Frontal cortex (tissue), 4 donors: ENCODE data around the gene HCN2. TPM values are rescaled to one million over a fixed set of nuclear protein-coding genes. Genes with fewer than 3 reads are reported as not detected.
A peak's percentile ranks its signal among the peaks of the same experiment; 100 is the strongest.

ENCODE experiments used
- DNase-seq, 2 donors: peaks; one replicate each; pipeline ENCODE4 v3.0.0; 2012; ENCODE audit warnings: low spot score in 2 of 2
- FAIRE-seq: peaks from 2 replicates; lab custom pipeline; 2012; peaks lifted over from hg19 to GRCh38; lab: Jason Lieb, UNC
- total RNA-seq: library from RNA; depleted of rRNA; stranded (reverse); fragments of >200 nt; gene quantifications from one replicate; pipeline ENCODE4 v1.2.3, GENCODE V29; 2014
- donor health status: control.
- donor health status: control.
- donor health status: control.

HCN2 gene
- total RNA-seq, 1 donor from 2014 or later, result 6.1 TPM

DNA sequence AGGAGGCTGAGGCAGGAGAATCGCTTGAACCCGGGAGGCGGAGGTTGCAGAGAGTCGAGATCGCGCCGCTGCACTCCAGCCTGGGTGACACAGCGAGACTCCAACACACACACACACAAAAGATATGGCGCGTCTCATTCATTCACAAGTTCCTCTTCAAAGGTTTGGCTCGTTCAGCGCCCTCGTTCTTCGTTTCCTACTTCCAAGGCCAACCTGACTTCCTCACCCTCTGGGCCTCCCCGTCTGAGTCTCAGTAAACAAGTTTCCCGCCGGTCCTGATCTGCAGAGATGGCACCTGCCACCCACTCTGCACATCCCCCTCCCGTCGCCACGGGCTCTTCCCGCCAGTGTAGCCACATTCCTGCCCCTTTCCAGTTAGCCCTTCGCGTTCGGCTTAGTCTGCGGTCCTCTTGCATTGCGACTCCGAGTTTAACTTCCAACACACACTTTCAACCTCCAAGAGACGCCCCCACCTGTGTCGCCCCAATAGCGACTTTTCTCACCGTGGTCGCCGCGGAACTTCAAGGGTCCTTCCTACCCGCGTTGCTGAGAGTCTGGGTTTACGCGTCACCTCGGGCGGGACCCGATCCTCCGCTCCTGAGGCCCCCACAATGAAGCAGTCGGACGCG is 18.6 kb upstream of the HCN2 start:
- FAIRE-seq, result no peak
- DNase-seq, result no peak

DNA sequence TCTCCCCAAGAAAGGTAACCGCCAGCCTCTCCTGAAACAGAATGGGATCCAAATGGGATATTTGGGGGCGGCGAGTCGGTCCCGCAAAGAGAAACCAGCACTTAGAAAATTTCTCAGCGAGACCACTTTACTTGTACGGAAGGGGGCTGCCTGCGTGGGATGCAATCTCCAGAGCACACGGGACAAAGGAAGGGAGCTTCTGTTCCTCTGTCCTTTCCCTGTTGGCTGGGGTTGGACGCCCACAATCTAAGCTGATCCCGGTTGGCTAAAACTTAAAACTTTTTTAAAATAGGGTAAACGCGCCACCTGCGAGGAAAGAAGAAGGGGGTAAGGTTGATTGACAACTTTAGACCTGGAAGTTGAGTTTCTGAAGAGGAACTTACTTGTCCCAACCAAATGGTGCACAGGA is 18.1 kb upstream of the HCN2 start:
- DNase-seq (no peak), FAIRE-seq (no peak)

DNA sequence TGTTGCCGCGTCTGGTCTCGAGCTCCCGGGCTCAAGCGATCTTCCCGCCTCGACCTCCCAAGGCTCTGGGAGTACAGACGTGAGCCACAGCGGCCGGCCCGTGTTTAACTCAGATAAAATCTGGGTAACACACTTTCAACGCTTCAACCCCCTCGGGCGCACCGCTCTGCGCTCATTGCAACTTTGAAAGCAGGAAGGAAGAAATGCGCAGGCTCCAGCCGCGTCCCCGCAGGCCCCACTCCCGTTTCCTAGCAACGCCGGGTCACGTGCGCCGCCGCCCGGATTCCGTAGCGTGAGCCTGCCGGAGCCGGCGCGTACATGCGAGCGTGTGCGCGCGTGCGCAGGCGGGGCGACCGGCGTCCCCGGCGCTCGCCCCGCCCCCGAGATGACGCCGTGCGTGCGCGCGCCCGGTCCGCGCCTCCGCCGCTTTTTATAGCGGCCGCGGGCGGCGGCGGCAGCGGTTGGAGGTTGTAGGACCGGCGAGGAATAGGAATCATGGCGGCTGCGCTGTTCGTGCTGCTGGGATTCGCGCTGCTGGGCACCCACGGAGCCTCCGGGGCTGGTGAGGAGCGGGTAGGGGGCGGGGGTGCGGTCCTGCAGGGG is 17.4 kb upstream of the HCN2 start, which contains the start of gene BSG:
Gene BSG, plus strand, starts transcription at position 457 of the 603 bp plus-strand sequence. Its CDS starts 39 bp downstream, at position 496.
- FAIRE-seq (no peak), DNase-seq (peak; percentile 100)

DNA sequence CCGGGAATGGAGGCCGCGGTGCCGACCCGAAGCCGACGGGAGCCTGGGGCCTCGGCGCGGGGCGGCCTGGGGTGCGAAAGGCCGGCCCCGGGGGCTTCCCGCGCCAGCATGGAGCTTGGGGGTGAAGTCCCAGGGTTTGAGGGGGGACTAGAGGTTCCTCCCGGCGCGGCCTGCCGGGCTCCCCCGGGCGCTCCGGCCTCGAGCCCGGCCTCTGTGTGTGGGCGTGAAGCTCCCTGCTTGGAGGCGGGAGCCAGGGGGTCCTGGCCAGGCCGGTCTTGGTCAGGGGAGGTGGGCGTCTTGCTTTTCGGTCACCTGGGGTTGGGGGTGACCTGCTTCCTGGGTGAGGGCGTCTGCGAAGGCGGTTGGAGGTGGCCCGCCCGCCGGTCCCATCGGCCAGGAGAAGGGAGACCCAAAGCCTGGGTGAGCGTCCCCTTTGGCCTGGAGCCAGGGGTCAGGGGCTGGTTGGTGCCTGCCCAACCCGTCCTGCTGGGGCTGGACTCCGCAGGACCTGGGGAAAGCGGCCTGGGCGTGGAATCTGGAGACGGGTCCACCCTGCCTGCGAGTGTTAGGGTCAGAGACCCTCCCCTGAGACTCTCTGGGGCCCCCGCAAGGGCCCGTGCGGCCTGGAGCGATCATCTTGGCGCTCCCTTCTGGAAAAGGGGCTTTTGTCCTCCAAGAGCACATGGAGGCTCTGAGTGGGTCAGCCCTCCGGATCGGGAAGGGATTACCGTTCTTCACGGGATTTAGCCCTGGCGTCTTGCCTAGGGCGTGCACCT is 16.8 kb upstream of the HCN2 start:
- no peak for DNase-seq
- no peak for FAIRE-seq

DNA sequence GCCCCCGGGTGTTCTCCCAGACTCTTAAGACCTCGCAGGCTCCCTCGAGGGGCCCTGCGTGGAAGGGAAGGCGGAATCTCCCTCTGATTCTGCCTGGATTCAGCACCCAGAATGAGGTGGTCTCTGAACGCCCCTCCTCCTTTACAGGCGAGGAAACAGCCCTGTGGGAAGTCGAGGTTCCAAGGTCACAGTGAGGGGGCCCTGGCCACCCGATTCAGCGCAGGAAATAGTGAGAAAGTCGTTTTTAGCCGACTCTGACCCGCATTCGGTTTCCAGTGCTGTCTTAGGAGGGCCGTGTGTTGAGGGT is 16.2 kb upstream of the HCN2 start:
- DNase-seq, result no peak
- FAIRE-seq, result no peak

DNA sequence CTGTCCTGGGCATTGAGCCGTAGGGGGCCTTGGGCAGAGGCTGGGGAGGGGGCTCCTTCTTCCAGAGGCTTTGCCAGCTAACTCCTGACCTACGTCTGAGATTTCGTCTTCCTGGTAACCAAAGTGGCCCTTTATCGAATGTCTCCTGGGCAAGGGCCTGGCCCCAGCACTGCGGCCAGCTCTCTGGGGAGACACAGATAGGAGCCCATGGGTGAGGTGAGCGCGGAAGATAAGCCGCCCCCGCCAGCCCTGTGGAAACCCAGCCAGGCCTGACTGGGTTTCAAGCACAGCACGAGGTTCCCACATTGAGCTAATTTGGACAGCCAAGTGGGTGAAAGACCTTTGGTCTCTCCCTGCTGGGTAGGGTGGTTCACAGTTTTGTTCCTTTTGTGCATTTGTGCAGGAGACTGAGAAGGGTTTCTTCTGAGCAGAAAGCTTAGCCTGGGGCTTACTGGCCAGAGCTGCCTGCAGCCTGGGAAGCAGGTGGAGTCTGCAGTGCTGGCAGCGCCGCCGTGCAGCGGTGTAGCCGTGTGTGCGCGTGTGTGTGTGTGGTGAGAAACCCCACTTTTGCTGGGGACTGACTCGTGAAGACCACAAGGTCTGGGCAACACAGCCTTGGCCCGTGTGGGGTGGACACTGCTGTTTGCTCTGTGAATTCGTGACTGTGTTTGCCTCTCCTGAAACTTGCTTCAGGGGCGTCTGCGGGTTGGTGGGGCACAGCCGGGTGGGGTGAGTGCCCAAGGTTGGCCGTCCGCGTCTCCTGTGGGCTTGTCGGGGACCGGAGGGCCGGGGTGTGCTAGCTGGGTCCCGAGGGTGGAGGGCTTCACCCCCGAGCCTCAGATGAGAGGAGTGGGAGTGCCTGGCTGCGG is 14.8 kb upstream of the HCN2 start:
- no peak for FAIRE-seq

DNA sequence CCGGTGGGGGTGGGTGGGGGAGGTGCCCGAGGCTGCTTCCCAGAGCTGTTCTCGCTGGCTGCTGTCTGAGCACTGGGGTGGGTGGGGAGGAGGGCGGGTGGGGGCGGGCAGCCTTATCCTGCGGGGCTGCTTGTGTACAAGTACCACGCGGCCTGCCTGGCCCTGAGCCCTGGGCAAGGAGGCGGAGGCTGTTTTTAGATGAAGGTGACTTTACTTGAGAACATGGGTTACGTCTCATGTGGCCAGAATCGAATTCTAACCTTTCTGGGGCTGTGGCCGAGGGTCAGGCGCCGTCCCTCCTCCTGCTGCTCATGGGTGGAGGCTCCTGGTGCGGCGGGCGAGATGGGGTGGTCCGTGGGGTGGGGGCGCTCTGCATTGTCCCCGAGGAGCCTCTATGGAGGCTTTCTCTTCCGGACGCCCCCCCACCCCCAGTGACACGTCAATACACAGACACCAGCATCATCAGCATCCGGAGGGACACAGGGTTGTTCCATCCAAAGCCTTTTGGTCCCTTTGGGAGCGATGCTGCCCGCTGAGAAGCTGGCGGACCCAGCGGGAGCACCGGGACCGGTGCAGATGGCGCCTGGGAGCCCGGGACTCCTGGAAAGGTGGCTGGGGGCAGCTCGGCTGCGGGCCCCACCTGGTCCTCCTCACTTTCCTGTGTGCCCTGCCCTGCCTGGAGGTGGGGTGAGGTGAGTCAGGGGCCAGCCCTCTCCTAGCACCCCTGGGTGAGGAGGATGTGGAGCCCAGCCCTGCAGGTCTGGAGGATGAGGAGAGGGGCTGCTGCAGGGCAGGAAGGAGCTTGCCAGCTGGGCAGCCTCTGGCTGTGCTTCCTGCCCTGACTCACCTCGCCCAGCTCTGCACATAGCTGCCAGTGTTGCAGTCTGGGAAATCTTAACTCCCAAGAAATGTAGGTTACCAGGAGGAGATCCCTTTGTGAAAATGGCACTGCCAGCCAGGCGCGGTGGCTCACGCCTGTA is 13.9 kb upstream of the HCN2 start:
- no peak for DNase-seq
- FAIRE-seq, result no peak

More for the DNA sequence above, 14.8 kb upstream of the HCN2 start:
- DNase-seq, result no peak

DNA sequence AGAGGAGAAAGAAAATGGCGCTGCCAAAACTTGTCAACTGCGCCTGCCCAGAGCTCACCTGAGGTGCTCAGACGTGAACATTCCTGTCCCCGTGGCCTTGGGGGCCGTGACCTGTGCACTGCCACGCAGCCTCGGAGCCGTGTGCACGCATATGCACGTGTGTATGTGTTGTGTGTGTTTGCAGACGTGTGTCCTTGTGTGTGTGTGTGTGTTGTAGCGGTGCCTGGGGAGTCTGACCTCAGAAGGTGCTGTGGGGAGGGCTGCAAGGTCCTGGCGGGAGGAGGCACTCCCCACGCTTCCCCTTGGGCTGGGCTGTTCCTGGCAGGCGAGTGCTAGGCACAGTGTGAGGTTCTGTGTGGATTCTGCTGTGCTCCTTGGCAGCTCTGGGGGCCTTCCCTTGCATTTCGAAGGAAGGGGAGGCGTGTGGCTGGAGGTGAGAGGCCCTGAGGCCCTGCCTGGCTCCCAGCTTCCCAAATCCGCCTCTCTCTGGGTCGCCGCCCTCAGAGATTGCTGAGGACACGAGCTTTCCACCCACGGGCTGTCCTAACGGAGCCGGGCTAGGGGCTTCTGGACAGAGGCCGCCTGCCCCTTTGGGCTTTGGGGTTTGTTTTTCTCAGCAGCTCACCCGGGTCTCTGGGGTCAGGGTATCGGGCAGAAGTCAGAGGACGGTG is 12.8 kb upstream of the HCN2 start:
- DNase-seq (no peak), FAIRE-seq (no peak)

DNA sequence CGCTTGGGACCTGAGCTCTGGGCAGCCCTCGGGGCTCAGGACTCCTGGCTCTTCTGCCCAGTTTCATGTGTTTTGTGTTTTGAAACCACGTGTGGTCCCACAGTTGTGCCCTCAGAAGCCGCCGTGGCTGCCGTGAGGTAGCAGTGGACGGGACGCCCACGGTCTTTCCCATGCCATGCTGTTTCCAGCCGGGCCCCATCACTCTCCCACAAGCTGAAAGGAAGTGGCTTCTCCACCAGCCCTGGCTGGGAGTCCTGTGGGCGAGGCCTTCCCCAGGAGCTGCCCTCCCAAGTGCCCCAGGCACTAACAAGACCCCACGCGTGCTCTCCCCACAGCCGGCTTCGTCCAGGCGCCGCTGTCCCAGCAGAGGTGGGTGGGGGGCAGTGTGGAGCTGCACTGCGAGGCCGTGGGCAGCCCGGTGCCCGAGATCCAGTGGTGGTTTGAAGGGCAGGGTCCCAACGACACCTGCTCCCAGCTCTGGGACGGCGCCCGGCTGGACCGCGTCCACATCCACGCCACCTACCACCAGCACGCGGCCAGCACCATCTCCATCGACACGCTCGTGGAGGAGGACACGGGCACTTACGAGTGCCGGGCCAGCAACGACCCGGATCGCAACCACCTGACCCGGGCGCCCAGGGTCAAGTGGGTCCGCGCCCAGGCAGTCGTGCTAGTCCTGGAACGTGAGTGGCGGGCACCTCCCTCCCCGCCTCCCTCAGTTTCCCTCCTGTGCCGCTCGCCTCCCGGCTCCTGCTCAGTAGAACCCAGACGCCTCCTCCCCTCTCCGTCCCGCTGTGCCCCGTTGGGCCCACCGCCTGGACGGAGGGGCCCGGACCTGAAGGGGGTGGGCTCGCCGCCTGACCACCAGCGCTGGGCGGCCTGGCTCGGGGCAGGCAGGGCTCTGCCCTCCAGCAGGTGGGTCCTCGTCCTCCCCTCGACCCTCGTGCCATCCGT is 12.0 kb upstream of the HCN2 start:
- FAIRE-seq (no peak), DNase-seq (no peak)

DNA sequence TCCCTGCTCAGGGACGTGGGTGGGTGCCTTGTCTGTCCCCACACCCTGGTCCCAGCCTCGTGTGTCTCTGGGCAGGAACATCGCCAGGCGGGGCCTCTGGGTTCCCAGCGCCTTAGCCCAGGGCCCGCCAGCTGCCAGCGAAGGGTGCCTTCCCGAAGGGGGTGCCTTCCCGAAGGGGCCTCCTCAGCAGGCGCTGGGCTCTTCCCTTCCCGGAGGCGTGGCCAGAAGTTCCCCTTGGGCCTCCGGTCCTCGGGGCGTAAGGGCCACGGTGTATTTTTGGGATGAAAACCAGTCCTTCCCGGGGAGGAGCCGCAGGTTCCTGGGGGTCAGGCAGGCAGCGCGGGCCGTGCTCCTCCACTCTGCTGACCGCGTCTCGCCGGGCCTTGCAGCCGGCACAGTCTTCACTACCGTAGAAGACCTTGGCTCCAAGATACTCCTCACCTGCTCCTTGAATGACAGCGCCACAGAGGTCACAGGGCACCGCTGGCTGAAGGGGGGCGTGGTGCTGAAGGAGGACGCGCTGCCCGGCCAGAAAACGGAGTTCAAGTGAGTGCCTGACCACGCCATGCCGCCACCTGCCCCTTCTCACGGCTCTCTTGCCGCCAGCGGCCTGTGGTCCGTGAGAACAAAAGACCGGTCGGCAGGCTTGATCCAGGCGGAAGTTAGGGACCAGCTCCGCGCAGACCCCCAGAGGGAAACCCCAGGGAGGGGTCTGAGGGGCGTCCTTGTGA is 10.4 kb upstream of the HCN2 start:
- DNase-seq, result no peak
- FAIRE-seq, result no peak

DNA sequence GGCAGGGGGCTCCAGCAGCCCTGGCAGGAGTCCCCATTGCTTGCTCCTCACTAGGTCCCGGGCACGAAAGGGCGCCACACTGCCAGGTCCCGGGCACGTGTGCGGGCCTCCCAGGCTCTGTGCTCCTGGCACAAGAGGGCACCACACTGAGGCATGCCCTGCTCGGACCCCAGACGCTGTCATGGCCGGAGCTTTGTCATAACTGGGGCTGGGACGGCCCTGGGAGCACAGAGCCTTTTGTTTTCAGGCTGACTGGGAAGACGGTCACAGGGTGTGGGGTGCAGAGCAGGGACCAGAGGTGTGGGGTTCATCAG is 9.9 kb upstream of the HCN2 start:
- DNase-seq, result no peak
- FAIRE-seq, result no peak

DNA sequence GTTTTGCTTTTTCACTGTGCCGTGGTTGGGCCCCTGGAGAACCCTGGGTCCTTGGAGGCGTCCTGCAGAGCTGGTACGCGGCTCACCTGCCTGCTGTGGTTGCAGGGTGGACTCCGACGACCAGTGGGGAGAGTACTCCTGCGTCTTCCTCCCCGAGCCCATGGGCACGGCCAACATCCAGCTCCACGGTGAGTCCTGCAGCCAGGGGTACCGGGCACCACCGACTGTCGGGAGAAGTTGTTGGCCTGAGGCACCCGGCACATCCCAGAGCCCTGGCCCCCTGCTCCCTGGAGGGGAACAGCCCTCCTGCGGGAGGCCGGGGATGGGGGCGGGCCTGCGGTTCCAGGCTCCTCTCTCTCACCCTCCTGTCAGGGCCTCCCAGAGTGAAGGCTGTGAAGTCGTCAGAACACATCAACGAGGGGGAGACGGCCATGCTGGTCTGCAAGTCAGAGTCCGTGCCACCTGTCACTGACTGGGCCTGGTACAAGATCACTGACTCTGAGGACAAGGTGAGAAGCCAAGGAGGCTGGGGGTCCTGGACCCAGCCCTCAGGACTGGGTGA is 9.3 kb upstream of the HCN2 start:
- DNase-seq (no peak), FAIRE-seq (no peak)

DNA sequence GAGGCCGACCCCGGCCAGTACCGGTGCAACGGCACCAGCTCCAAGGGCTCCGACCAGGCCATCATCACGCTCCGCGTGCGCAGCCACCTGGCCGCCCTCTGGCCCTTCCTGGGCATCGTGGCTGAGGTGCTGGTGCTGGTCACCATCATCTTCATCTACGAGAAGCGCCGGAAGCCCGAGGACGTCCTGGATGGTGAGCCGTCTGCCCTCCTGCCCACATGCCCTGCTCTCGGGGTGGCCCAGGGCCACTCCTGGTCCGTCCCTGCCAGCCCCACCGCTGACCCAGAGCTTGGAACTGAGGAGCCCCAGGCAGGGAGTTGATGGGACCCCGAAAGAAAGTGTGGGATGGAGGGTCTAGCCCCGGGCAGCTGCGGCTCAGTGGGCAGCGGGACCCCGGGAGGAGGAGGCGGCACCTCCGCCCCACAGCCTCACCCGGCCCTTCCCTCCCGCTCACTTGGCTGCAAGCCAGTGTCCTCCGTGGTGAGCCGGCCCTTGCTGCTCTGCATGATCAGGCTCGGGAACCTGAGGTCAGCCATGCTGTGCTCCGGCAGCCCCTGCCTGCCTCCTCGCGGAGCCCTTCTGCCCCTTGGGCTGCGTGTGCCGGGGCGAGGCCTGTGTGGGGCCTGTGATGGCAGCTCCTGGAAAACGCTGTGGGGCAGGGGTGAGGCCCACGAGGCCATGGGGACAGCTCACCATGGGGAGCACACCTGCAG is 8.1 kb upstream of the HCN2 start:
- no peak for FAIRE-seq
- DNase-seq, result no peak

DNA sequence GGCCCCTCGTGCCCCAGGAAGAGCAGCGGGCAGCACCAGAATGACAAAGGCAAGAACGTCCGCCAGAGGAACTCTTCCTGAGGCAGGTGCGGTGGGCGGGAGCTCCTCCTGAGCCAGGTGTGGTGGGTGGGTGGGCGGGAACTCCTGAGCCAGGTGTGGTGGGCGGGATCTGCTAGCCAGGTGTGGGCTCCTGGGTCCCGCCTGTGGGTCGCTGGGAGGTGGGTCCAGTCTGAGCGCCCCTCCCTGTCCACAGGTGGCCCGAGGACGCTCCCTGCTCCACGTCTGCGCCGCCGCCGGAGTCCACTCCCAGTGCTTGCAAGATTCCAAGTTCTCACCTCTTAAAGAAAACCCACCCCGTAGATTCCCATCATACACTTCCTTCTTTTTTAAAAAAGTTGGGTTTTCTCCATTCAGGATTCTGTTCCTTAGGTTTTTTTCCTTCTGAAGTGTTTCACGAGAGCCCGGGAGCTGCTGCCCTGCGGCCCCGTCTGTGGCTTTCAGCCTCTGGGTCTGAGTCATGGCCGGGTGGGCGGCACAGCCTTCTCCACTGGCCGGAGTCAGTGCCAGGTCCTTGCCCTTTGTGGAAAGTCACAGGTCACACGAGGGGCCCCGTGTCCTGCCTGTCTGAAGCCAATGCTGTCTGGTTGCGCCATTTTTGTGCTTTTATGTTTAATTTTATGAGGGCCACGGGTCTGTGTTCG is 7.0 kb upstream of the HCN2 start:
- FAIRE-seq (no peak), DNase-seq (no peak)

DNA sequence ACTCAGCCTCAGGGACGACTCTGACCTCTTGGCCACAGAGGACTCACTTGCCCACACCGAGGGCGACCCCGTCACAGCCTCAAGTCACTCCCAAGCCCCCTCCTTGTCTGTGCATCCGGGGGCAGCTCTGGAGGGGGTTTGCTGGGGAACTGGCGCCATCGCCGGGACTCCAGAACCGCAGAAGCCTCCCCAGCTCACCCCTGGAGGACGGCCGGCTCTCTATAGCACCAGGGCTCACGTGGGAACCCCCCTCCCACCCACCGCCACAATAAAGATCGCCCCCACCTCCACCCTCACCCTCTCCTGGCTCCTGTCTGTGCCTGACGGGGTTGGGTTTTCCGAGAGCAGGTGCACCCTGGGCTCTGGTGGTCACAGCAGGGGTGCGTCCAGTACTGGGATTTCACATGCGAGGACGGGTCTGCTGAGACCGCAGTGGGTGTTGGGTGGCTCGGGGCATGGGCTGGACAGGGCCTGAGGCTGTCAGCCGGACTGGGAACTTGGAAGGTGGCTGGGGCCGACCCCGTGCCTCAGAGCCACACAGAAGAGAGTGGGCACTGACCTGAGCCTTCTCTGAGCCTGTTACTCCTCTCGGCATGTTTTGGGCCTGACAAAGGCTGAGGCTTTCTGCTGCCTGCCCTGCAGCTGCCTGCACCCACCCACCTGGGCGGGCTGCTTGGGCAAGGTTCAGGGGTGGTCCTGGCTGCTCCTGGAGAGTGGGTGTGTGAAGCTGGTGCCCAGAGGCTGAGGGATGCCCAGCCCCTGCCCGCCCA is 6.3 kb upstream of the HCN2 start:
- no peak for FAIRE-seq
- no peak for DNase-seq
